Colonic mucosa (tissue), 4 donors: ENCODE results near the gene FHOD1. TPM values are rescaled to one million over a fixed set of nuclear protein-coding genes. Genes with fewer than 3 reads are reported as not detected.
A peak's percentile ranks its signal among the peaks of the same experiment; 100 is the strongest.

ENCODE experiments used
- DNase-seq: peaks from one replicate; pipeline ENCODE4 v3.0.0-alpha.2; 2020
- H3K27ac ChIP-seq: fragments of 200-600 bp; one replicate; pipeline ENCODE4 v1.8.0; 2021
- H3K27me3 ChIP-seq: fragments of 200-600 bp; one replicate; pipeline ENCODE4 v1.8.0; 2021
- H3K36me3 ChIP-seq: fragments of 200-600 bp; one replicate; pipeline ENCODE4 v1.8.0; 2021
- H3K4me1 ChIP-seq: fragments of 200-600 bp; one replicate; pipeline ENCODE4 v1.8.0; 2021; ENCODE audit warnings: mild to moderate bottlenecking
- H3K4me3 ChIP-seq: fragments of 200-600 bp; one replicate; pipeline ENCODE4 v1.8.0; 2021
- H3K9ac ChIP-seq, 2 donors: one replicate each; pipeline ENCODE4 v1.7.0; 2013; ENCODE audit warnings: control low read depth in 2 of 2, low read depth in 2 of 2, low read length in 2 of 2
- H3K9me3 ChIP-seq: fragments of 200-600 bp; one replicate; pipeline ENCODE4 v1.8.0; 2021
- CTCF ChIP-seq: fragments of 200-600 bp; IDR thresholded peaks from one replicate; pipeline ENCODE4 v1.8.0; 2022; ENCODE audit warnings: antibody characterized with exemption, mild to moderate bottlenecking
- intact Hi-C: fragments of 100-400 bp; cut with DNase I; formaldehyde crosslinking; loops from one replicate; pipeline ENCODE4 v1.14.1; 2022
- total RNA-seq, 2 donors: library from RNA; stranded (reverse); fragmentation: NEBNext Ultra II Directional in 1 of 2; extraction: Animal tissue kit (Norgen Biotek cat#: 25700) in 1 of 2; gene quantifications; one replicate each; pipeline ENCODE4 v1.2.1, GENCODE V29; 2021
- donor health status: healthy.
- donor health status: DM: no; HTN: no; CAD: no.
- donor health status: DM: no; HTN: no; CAD: no.

FHOD1 gene
- total RNA-seq, 2 donors from 2014 or later = 21.6 to 47.2 TPM

- H3K36me3 ChIP-seq = peaks cover 14% of the 10 kb centered on the region
- H3K4me1 ChIP-seq = peaks cover 18% of the 10 kb centered on the region
- intact Hi-C loops = no loop called here
- H3K27ac ChIP-seq = no peak overlapping the region
- no peak overlapping the region for H3K9ac ChIP-seq
- H3K9me3 ChIP-seq = no peaks in the 10 kb centered on the region
- no peaks in the 10 kb centered on the region for H3K27me3 ChIP-seq
- TF ChIP-seq CTCF = no peak
- DNase-seq = no peak
- H3K4me3 ChIP-seq = peak overlapping the region; percentile 100
These were observed 55.8 kb downstream of the FHOD1 start for GRCh38 chr16:67191411-67191994.

GRCh38 chr16:67190448-67191399, 56.6 kb downstream of the FHOD1 start:
- intact Hi-C loops = no loop called here
- no peak for DNase-seq
- Histone ChIP-seq H3K27ac (peak overlapping the region; percentile 33), H3K27me3 (no peaks in the 10 kb centered on the region), H3K9me3 (no peaks in the 10 kb centered on the region), H3K4me1 (peaks cover 18% of the 10 kb centered on the region), H3K9ac (no peak overlapping the region), H3K36me3 (peaks cover 6% of the 10 kb centered on the region), H3K4me3 (no peak overlapping the region)
- no peak for TF ChIP-seq CTCF

- no peak for DNase-seq
- H3K27me3 ChIP-seq = no peaks in the 10 kb centered on the region
- H3K4me3 ChIP-seq = no peak within 1 kb of the TSS
- H3K27ac ChIP-seq = peak within 1 kb of the TSS; percentile 33
- peaks cover 24% of the 10 kb centered on the region for H3K4me1 ChIP-seq
- intact Hi-C loops = no loop called here
- no peaks in the 10 kb centered on the region for H3K9me3 ChIP-seq
- peak within 1 kb of the TSS in 1 of 2 donors; percentile 26 for H3K9ac ChIP-seq
- no peak for TF ChIP-seq CTCF
- H3K36me3 ChIP-seq = no peaks in the 10 kb centered on the region
These were observed 57.2 kb downstream of the FHOD1 start, which contains the start of gene EXOC3L1 for GRCh38 chr16:67190041-67190440. TSS of gene EXOC3L1 (minus strand) at chr16:67190136. CDS start at chr16:67189676, 460 bp downstream.

GRCh38 chr16:67188798-67189197, 58.5 kb downstream of the FHOD1 start:
- Histone ChIP-seq H3K9ac (no peak overlapping the region), H3K4me1 (peaks cover 28% of the 10 kb centered on the region), H3K36me3 (no peaks in the 10 kb centered on the region), H3K27me3 (no peaks in the 10 kb centered on the region), H3K4me3 (no peak overlapping the region), H3K9me3 (no peaks in the 10 kb centered on the region), H3K27ac (no peak overlapping the region)
- intact Hi-C loops = loop anchor here (10.0 kb wide), 1 partner anchor 214 kb away; no protein-coding TSS in a partner anchor
- no peak for DNase-seq
- TF ChIP-seq CTCF = no peak

GRCh38 chr16:67188323-67188722, 59.0 kb downstream of the FHOD1 start:
- no peak for DNase-seq
- H3K9me3 ChIP-seq = no peaks in the 10 kb centered on the region
- H3K27ac ChIP-seq = no peak overlapping the region
- H3K4me1 ChIP-seq = peaks cover 24% of the 10 kb centered on the region
- H3K4me3 ChIP-seq = no peak overlapping the region
- no peak for TF ChIP-seq CTCF
- H3K27me3 ChIP-seq = no peaks in the 10 kb centered on the region
- intact Hi-C loops = loop anchor here (10.0 kb wide), 1 partner anchor 214 kb away; no protein-coding TSS in a partner anchor
- no peak overlapping the region for H3K9ac ChIP-seq
- H3K36me3 ChIP-seq = no peaks in the 10 kb centered on the region
